Spleen (tissue), 11 donors: ENCODE measurements around the gene CA10. TPM values are rescaled to one million over a fixed set of nuclear protein-coding genes. Genes with fewer than 3 reads are reported as not detected.

ENCODE experiments used
- DNase-seq: peaks from one replicate; pipeline ENCODE4 v3.0.0-alpha.2; 2020
- H3K27ac ChIP-seq, 8 donors: fragments of 200-600 bp; sonication (generic) in 7 of 8; 1 replicate in 4 of 8; 2 replicates in 4 of 8; pipeline versions ENCODE4 v1.5.0 to v1.8.0; 2016 to 2021; ENCODE audit warnings: inconsistent platforms in 4 of 8, mild to moderate bottlenecking in 4 of 8, moderate library complexity in 1 of 8
- H3K27me3 ChIP-seq, 7 donors: fragments of 200-600 bp; sonication (generic) in 6 of 7; replicated peaks in 1 of 7; 1 replicate in 4 of 7; 2 replicates in 3 of 7; pipeline versions ENCODE4 v1.5.0 to v1.8.0; 2016 to 2021; ENCODE audit warnings: inconsistent platforms in 3 of 7, mild to moderate bottlenecking in 1 of 7
- H3K36me3 ChIP-seq, 6 donors: fragments of 200-600 bp; sonication (generic) in 5 of 6; 1 replicate in 4 of 6; 2 replicates in 2 of 6; pipeline versions ENCODE4 v1.5.0 to v1.8.0; 2016 to 2021; ENCODE audit warnings: inconsistent platforms in 2 of 6
- H3K4me1 ChIP-seq, 6 donors: fragments of 200-600 bp; sonication (generic) in 5 of 6; 1 replicate in 3 of 6; 2 replicates in 3 of 6; pipeline versions ENCODE4 v1.5.0 to v1.8.0; 2016 to 2021; ENCODE audit warnings: inconsistent platforms in 3 of 6
- H3K4me3 ChIP-seq, 8 donors: fragments of 200-600 bp; sonication (generic) in 7 of 8; 1 replicate in 4 of 8; 2 replicates in 4 of 8; pipeline versions ENCODE4 v1.5.0 to v1.8.0; 2016 to 2021; ENCODE audit warnings: inconsistent platforms in 4 of 8, mild to moderate bottlenecking in 4 of 8, moderate library complexity in 2 of 8
- H3K9me3 ChIP-seq, 8 donors: fragments of 200-600 bp; sonication (generic) in 7 of 8; 1 replicate in 4 of 8; 2 replicates in 4 of 8; pipeline versions ENCODE4 v1.5.0 to v1.8.0; 2016 to 2021; ENCODE audit warnings: inconsistent platforms in 4 of 8
- CTCF ChIP-seq, 11 experiments: fragments of 200-600 bp in 7 of 11; fragments of 450-650 bp in 4 of 11; sonication (generic) in 4 of 11; IDR thresholded peaks in 8 of 11; conservative IDR thresholded peaks in 3 of 11; 1 replicate in 7 of 11; 2 replicates in 4 of 11; pipeline versions ENCODE4 v1.4.0 to v1.8.0; 2016 to 2021; ENCODE audit warnings: antibody characterized with exemption in 11 of 11, inconsistent platforms in 4 of 11, mild to moderate bottlenecking in 1 of 11
- POLR2A ChIP-seq, 3 donors: fragments of 450-650 bp; IDR thresholded peaks; one replicate each; pipeline ENCODE4 v1.5.1; 2017; ENCODE audit warnings: antibody characterized with exemption in 3 of 3, mild to moderate bottlenecking in 1 of 3
- POLR2AphosphoS5 ChIP-seq, 3 donors: sonication (generic); formaldehyde crosslinking; IDR thresholded peaks; one replicate each; pipeline ENCODE4 v1.5.1; 2017; ENCODE audit warnings: antibody characterized with exemption in 3 of 3
- WGBS, 5 donors: extraction: QIAGEN DNeasy Blood & Tissue Kit in 3 of 5; methylation state at CpG; one replicate each; pipeline versions ENCODE4 v1.1.5 to v1.1.7; 2013 to 2018; 5-methylcytosine and 5-hydroxymethylcytosine counted together
- intact Hi-C: fragments of 100-400 bp; cut with DNase I; formaldehyde crosslinking; loops from one replicate; pipeline ENCODE4 v1.15.0; 2023; ENCODE audit warnings: low total_unique reads
- polyA plus RNA-seq, 3 donors: library from polyadenylated mRNA; stranded (reverse); fragments of 200-250 nt; gene quantifications; one replicate each; pipeline ENCODE4 v1.2.1, GENCODE V29; 2013
- total RNA-seq, 7 donors: library from RNA; depleted of rRNA in 3 of 7; stranded (reverse); fragments of >200 nt in 3 of 7; fragmentation: NEBNext Ultra II Directional in 4 of 7; extraction: Animal tissue kit (Norgen Biotek cat#: 25700) in 4 of 7; gene quantifications; one replicate each; pipeline versions ENCODE4 v1.1.0 to v1.2.1, GENCODE V29; 2016 to 2021
- donor health status: healthy with polysubstance abuse.
- donor health status: DM: no; HTN: no; CAD: no; lungs with moderate emphysema.
- donor health status: DM: no; HTN: no; CAD: no.
- donor health status: Bipolar disorder and iron deficiency.
- donor health status: healthy.
- donor health status: DM: no; HTN: no; CAD: no.
- donor health status: DM: yes; HTN: yes; CAD: no.

The CA10 gene
- total and polyA plus RNA-seq, 10 donors, result 0.19 to 0.22 TPM; not detected in 8

GRCh38 chr17:51914577-51914976, 243.9 kb downstream of the CA10 start:
- intact Hi-C loops, result loop anchor here (10.0 kb wide), 1 partner anchor 60 kb away; no protein-coding TSS in a partner anchor
- peaks cover 0 to 2% (median 0%) of the 10 kb centered on the region in 7 donors for H3K27me3 ChIP-seq
- no peaks in the 10 kb centered on the region for H3K4me1 ChIP-seq
- H3K9me3 ChIP-seq, result no peaks in the 10 kb centered on the region
- H3K4me3 ChIP-seq, result no peak overlapping the region
- TF ChIP-seq POLR2AphosphoS5 (IDR thresholded peaks at IDR 0.05) (no peak), POLR2A (IDR thresholded peaks at IDR 0.05) (no peak), CTCF (IDR thresholded peaks at IDR 0.05 in 8 of 11, conservative IDR thresholded peaks at IDR 0.05 in 3 of 11) (no peak)
- DNase-seq, result no peak
- no peaks in the 10 kb centered on the region for H3K36me3 ChIP-seq
- no peak overlapping the region for H3K27ac ChIP-seq

GRCh38 chr17:51913491-51914205, 244.9 kb downstream of the CA10 start:
- DNase-seq, result no peak
- no peak overlapping the region for H3K27ac ChIP-seq
- peaks cover 0 to 2% (median 0%) of the 10 kb centered on the region in 7 donors for H3K27me3 ChIP-seq
- WGBS, 5 donors, result 65 to 74% (median 66%) methylated on average over 4 of the region's 4 CpGs
- H3K4me1 ChIP-seq, result no peaks in the 10 kb centered on the region
- H3K9me3 ChIP-seq, result no peaks in the 10 kb centered on the region
- no peak overlapping the region for H3K4me3 ChIP-seq
- H3K36me3 ChIP-seq, result no peaks in the 10 kb centered on the region
- no peak for TF ChIP-seq POLR2AphosphoS5 (IDR thresholded peaks at IDR 0.05)
- TF ChIP-seq CTCF (IDR thresholded peaks at IDR 0.05 in 8 of 11, conservative IDR thresholded peaks at IDR 0.05 in 3 of 11), result no peak
- TF ChIP-seq POLR2A (IDR thresholded peaks at IDR 0.05), result no peak
- intact Hi-C loops, result loop anchor here (10.0 kb wide), 1 partner anchor 61 kb away; no protein-coding TSS in a partner anchor

GRCh38 chr17:51912939-51913338, 245.6 kb downstream of the CA10 start:
- H3K36me3 ChIP-seq, result no peaks in the 10 kb centered on the region
- no peak for DNase-seq
- TF ChIP-seq CTCF (IDR thresholded peaks at IDR 0.05 in 8 of 11, conservative IDR thresholded peaks at IDR 0.05 in 3 of 11), result no peak
- TF ChIP-seq POLR2A (IDR thresholded peaks at IDR 0.05), result no peak
- TF ChIP-seq POLR2AphosphoS5 (IDR thresholded peaks at IDR 0.05), result no peak
- no peaks in the 10 kb centered on the region for H3K9me3 ChIP-seq
- H3K27me3 ChIP-seq, result peaks cover 0 to 2% (median 0%) of the 10 kb centered on the region in 7 donors
- no peaks in the 10 kb centered on the region for H3K4me1 ChIP-seq
- no peak overlapping the region for H3K27ac ChIP-seq
- 14 to 29% (median 18%) methylated on average over 2 of the region's 2 CpGs for WGBS, 5 donors
- H3K4me3 ChIP-seq, result no peak overlapping the region
- intact Hi-C loops, result loop anchor here (10.0 kb wide), 1 partner anchor 62 kb away; no protein-coding TSS in a partner anchor

- Histone ChIP-seq H3K9me3 (no peaks in the 10 kb centered on the region), H3K4me1 (no peaks in the 10 kb centered on the region), H3K27ac (no peak overlapping the region), H3K4me3 (no peak overlapping the region), H3K27me3 (peaks cover 0 to 2% (median 0%) of the 10 kb centered on the region in 7 donors), H3K36me3 (no peaks in the 10 kb centered on the region)
- no peak for TF ChIP-seq CTCF (IDR thresholded peaks at IDR 0.05 in 8 of 11, conservative IDR thresholded peaks at IDR 0.05 in 3 of 11)
- TF ChIP-seq POLR2AphosphoS5 (IDR thresholded peaks at IDR 0.05), result no peak
- no peak for TF ChIP-seq POLR2A (IDR thresholded peaks at IDR 0.05)
- intact Hi-C loops, result loop anchor here (10.0 kb wide), 1 partner anchor 64 kb away; no protein-coding TSS in a partner anchor
- no peak for DNase-seq
- WGBS, 5 donors, result 87 to 94% (median 90%) methylated on average over 6 of the region's 6 CpGs
Measured at GRCh38 chr17:51911237-51911636, 247.3 kb downstream of the CA10 start.
